K562 (cell line): ENCODE results near the gene ANKRD13B.

Experiments
- CBX2 ChIP-seq: fragments of 200-600 bp; sonication (generic); IDR thresholded peaks from one replicate; pipeline ENCODE4 v1.6.1; 2012; ENCODE audit warnings: mild to moderate bottlenecking, low read length, inconsistent platforms; ENCODE audit not compliant: insufficient read depth, poor library complexity, severe bottlenecking
- FOSL1 ChIP-seq: fragments of 200-800 bp; sonication (Bioruptor generic); conservative IDR thresholded peaks from 2 replicates; pipeline ENCODE4 v1.6.1; 2016; ENCODE audit warnings: missing genetic modification characterization, missing compliant biosample characterization
- JUN ChIP-seq, 2 experiments: sonication (generic) in 1 of 2; formaldehyde crosslinking in 1 of 2; IDR thresholded peaks; 2 replicates each; pipeline versions ENCODE4 v1.6.1 to v1.8.0; 2012 to 2022; ENCODE audit warnings: borderline replicate concordance in 2 of 2, mild to moderate bottlenecking in 2 of 2, improper control_type of control experiment in 1 of 2, low read depth in 1 of 2, low read length in 1 of 2, missing genetic modification reagents in 1 of 2
- TAL1 ChIP-seq: fragments of 450-650 bp; IDR thresholded peaks from 2 replicates; pipeline ENCODE4 v1.6.1; 2016; ENCODE audit warnings: mild to moderate bottlenecking

GRCh38 chr17:29623283-29623647 lies 30.3 kb downstream of the ANKRD13B start:
- TF ChIP-seq CBX2 = no peak
- no peak for TF ChIP-seq JUN (IDR thresholded peaks at IDR 0.05; ENCODE audit: borderline replicate concordance, low read depth, low read length)
- no peak for TF ChIP-seq JUN (CRISPR knock-in tag; IDR thresholded peaks at IDR 0.05; ENCODE audit: borderline replicate concordance)
- no peak for TF ChIP-seq FOSL1 (tag)
- TF ChIP-seq TAL1 = no peak
